SK-MEL-5 (cell line): ENCODE measurements around the gene PGM1. TPM values are rescaled to one million over a fixed set of nuclear protein-coding genes. Genes with fewer than 3 reads are reported as not detected.

Source experiments
- DNase-seq: peaks from one replicate; pipeline ENCODE4 v3.0.0-alpha.2; 2016; ENCODE audit warnings: low read depth, low spot score
- in situ Hi-C: cut with HindIII; loops from 2 replicates; pipeline ENCODE4 v1.10.0; 2016; ENCODE audit warnings: low sequenced_read_pairs, high pct_unique_total_duplicates, low pct_unique_long_range_greater_than_20kb
- total RNA-seq: library from RNA; depleted of rRNA; stranded (reverse); fragments of >200 nt; shearing (Covaris generic); gene quantifications from 2 replicates; pipeline ENCODE4 v1.2.3, GENCODE V29; 2014

Gene PGM1
- total RNA-seq, 1 experiment from 2014 or later = 79.5 TPM

GRCh38 chr1:63593886-63594605 is 835 bp downstream of the PGM1 start:
- in situ Hi-C loops = no loop called here
- DNase-seq = peak; percentile 58

- no peak for DNase-seq
- in situ Hi-C loops = no loop called here
These were observed 2.2 kb downstream of the PGM1 start for GRCh38 chr1:63595435-63595834.

DNA sequence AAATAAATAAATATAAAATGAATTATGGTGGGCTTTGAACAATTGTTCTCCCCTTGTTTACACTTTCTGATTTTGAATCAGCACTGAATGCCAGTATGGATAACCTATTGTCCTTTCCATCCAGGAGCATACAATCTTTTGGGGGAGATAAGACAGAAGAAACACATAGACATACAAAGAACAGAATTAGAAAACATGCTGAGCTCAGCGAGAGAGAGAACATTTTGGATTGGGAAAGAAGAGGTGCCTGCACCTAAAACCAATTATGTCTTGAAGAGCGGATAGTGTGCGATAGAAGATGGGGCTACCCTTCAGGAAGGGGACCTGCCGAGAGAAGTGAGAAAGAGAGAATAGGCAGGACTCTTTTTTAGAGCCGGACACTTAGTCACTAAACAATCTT is 6.6 kb downstream of the PGM1 start:
- in situ Hi-C loops = no loop called here
- no peak for DNase-seq

DNA sequence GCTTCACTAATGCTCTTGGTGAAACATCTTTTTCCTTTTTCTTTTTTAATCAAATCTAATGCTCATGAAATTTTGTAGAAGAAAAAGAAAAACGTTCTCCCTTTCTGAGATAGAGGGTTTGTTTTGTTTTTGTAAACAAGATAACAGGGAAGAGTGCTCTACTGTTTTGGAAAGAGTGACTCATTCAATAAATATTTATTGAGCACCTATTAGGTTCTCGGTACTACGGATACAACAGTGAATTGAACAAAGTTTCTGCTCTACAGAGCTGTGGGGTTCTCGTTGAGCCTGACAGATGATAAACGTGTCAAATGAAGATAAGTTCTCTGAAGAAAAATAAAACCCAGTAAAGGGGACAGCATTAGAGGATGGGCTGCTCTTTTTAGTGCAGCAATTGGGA is 7.0 kb downstream of the PGM1 start:
- DNase-seq = no peak
- in situ Hi-C loops = no loop called here

DNA sequence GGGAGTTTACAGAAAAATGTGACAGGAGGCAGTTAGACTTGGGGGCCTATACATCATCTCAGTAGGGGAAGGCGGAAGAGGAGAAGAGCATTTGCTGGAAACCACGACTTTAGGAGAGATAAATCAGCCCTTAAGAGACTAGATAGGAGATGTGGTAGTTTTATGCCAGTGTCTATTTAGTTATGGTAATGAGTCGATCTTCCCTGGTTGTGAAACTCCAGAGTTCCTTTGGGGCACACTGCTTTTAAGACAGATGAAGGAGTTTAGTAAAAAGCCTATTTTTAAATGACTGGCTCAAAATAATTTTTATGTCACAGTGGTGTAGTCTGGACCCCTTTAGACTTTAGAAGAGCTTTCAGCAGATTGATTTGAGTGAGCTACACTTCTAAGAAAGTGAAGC is 7.8 kb downstream of the PGM1 start:
- in situ Hi-C loops = no loop called here
- no peak for DNase-seq

GRCh38 chr1:63601463-63601862 is 8.3 kb downstream of the PGM1 start:
- in situ Hi-C loops = no loop called here
- DNase-seq = no peak

DNA sequence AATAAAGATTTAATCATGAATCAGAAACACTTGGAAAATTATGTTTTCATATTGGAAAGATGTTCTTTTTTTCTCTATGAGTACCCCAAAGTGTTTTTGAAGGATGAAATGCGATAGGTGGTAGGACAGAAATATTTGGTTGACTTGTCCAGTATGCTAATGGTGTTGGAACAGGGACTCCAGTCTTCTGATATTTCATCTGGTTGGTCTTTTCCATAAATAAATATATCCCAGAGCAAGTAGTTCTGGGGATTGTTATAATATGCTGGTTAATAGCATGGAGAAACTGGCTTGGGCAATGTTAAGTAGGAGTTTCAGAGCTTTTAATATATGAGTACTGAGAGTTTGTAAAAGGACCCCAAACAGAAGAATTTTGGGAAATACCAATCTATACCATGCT is 8.7 kb downstream of the PGM1 start:
- in situ Hi-C loops = no loop called here
- DNase-seq = no peak

DNA sequence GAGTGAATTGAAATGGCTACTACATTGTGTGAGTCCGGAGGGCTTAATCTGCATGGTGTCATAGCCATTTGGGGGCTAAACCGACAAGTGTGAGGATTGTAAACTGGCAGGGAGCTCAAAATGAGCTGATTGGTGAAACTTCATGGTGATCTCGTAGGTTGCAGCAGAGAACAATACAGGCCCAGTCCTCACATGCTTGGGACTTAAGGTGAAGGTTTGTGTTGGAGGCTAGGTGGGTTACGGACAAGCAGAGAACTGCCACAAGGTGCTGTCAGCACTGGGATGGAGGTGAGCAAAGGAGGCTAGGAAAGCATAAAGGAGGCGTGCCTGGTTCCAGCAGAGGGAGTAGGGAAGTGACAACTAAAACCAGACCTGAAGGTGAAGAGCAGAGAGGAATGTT is 9.4 kb downstream of the PGM1 start:
- in situ Hi-C loops = no loop called here
- no peak for DNase-seq

DNA sequence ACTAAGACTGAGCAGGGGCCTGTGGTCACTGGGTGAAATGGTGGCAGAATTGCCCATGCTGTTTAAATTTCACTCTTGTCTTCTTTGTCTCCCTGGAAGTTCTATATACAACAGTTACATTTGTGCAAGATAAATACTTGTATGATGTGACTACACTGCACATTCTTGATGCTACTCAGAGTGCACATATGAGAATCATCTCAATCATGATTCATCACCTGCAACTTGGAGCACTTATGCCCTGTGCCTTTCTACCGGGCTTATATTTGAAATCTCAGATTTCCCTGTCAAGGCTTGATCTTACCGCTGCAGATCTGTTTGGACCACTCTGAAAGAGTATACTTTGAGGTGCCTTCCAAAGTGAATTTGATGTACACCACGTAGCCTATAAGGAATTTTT is 10.6 kb downstream of the PGM1 start:
- no peak for DNase-seq
- in situ Hi-C loops = no loop called here

DNA sequence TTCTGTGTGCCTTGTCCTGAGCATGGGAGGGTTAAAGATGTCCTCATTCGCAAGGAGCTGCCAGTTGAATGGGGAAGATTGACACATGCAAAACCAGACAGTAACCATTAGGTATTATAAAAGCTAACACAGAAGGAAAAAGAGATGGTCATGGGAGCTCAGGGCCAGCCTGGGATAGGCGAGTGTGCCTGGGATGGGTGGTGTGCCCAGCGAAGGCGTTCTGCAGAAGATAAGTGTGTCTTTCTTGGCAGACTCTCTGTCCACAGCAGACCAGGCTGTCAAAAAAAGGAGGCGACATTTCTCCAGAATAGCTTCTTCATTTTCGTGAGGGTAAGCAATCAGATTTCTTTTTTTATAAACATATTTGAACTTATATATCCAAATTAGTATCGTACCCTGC is 14.1 kb downstream of the PGM1 start:
- no peak for DNase-seq
- in situ Hi-C loops = no loop called here

- in situ Hi-C loops = no loop called here
- peak; percentile 60 for DNase-seq
These were observed 18.0 kb downstream of the PGM1 start for GRCh38 chr1:63611231-63611630.

DNA sequence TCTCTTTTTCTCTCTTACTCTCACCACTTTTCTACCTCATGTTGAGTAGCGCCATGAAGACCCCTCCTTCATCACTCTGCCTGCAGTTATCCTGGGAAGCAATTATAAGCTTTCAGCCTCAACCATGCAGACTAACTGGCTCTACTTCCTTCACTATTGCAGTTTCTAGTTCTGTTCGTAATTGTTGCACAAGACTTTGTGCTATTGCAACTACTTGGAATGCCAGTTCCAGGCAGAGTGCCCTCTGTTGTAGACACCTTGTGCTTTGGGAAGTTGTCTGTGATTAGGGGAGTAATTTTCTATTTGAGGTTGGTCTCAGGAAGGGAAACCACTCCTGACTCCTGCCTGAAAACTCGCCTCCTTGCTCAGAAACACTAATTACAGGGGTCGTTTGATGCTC is 19.4 kb downstream of the PGM1 start:
- in situ Hi-C loops = no loop called here
- DNase-seq = no peak

- in situ Hi-C loops = no loop called here
- no peak for DNase-seq
These were observed 19.8 kb downstream of the PGM1 start for GRCh38 chr1:63612971-63613370.

DNA sequence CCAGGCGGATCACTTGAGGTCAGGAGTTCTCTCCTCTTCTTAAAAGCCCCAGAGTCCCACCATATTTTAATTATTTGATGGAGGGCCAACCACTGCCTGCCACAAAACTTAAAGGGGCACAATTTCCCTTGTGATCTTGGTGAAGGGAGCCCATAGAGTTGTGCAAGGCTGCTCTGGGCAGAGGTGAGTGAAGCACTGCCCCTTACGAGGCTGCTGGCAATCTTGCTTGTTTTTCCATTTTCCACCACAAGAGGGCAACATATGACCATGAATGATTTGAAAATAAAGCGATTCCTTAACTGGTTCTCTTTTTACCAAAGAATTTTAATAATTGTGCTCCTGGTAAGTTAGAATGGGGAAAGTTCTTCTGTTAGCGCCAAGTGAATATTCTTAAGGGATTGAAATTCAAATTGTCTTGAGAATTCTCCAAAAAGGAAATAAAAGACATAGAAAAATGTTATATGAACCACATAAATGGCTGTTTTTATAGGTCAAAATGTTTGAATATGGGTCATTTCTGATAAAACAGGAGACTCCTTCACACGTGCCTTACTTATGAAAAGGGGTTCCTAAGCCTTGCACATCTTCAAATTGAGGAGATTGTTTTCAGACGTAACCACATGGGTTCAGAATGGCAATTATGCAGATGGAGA is 22.7 kb downstream of the PGM1 start:
- DNase-seq = peak; percentile 82

DNA sequence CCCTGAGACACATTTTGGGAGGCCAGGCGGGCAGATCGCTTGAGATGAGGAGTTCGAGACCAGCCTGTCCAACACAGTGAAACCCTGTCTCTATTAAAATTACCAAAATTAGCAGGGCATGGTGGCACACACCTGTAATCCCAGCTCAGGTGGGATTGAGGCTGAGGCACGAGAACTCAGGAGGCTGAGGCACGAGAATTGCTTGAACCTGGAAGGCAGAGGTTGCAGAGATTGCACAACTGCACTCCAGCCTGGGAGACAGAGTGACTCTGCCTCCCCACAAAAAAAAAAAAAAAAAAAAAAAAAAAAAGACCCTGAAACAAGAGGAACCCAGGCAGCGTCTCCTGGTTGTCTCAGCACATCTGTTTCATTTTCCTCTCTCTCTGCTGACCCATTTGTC is 24.2 kb downstream of the PGM1 start:
- no peak for DNase-seq
- in situ Hi-C loops = no loop called here

More for the DNA sequence above, 22.7 kb downstream of the PGM1 start:
- in situ Hi-C loops = no loop called here

DNA sequence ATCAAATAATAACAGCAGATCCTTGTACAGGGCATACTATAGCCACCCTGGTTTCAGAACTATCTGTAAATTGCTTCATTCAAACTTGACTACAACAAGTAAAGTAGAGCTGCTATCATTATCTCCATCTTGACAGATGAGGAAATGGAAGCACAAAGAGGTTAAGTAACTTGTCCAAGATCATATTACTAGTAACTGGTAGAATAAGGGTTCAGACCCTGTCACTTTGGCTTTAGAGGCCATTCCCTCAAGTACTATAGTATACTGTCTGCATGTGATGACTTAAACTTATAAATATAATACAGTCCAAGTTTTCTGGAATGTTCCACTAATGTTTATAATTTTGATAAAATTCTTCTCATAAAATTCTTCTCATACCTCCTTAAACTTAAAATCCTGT is 24.8 kb downstream of the PGM1 start:
- no peak for DNase-seq
- in situ Hi-C loops = no loop called here

GRCh38 chr1:63619558-63619957 is 26.3 kb downstream of the PGM1 start:
- in situ Hi-C loops = no loop called here
- DNase-seq = no peak

GRCh38 chr1:63620671-63621070 is 27.5 kb downstream of the PGM1 start:
- no peak for DNase-seq
- in situ Hi-C loops = no loop called here

- in situ Hi-C loops = no loop called here
- no peak for DNase-seq
These were observed 27.9 kb downstream of the PGM1 start for GRCh38 chr1:63621075-63621474.
